NCI-H748 (cell line): ENCODE results near the gene DOCK1.
A peak's percentile ranks its signal among the peaks of the same experiment; 100 is the strongest.

Experiments used
- DNase-seq: peaks from one replicate; lab custom pipeline; 2025; ENCODE audit not compliant: unreplicated experiment; lab: John Stamatoyannopoulos, UW

The DOCK1 gene

DNA sequence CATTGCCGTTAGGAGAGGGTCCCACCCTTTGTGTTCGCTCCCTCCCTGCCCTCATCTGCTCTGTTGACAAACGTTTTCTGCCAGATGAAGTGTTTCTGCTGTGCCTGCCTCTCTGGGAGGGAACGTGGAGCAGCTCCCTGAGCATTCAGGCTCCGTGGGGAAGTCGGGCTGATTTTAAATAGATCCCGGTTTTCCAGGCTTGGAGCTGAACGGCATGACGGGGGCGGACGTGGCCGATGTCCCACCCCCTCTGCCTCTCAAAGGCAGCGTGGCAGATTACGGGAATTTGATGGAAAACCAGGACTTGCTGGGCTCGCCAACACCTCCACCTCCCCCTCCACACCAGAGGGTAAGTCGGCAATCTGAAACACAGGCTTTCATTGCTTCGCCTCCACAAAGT lies 542.0 kb downstream of the DOCK1 start:
- DNase-seq = no peak

DNA sequence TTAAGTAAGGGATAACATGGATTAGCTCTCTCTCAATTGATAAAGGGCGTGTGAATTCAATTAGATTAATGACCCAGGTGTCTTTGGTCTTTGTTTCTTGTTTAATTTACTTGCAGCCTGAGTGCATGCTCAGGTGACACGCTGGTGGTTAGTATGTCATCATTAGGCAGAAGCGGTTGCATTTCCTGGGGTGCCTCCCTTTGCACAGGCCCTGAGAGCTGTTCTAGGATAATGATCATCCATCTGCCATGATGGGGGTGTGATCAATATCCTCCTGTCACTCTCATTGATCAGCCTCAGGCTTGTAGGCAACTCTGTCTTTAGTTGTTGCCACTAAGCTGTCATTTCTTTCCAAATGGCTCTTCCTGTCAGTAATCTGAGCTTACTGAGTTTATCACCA lies 544.3 kb downstream of the DOCK1 start:
- DNase-seq = peak; percentile 73

DNA sequence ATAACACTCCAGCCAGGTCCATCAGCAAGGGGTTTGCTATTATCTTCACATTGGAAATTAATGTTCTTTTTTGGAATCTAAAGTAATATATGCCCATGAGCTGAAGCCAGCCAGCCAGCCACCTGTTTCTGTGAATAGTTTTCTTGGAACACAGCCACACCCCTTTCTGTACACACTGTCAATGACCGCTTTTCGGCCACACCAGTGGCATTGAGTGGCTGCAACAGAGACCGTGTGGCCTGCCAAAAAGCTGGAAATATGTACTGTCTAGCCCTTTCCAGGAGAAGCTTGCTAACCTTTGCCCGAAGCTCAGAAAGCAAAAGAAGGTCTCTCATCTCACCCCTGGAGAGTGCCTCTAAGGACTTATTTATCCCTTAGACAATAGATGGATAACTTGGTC lies 545.4 kb downstream of the DOCK1 start:
- peak; percentile 55 for DNase-seq

DNA sequence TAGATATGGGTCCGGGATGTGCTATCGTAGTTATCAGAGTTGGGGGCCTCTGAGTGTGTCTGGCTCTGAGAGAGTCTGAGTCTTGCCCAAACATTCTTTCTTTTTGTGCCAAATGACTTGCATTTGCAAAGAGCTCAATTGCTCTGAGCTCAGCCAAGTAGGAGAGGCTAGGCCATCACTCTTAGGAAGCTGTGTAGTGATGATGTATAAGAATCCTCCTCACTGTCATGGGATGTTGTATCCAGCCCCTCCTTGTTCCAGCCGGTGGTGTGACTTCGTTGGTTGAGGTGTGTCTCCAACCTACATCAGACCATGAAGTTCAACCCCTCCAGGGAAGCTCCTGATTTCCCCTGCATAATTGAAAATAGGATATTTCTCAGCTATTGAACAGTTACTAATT lies 546.4 kb downstream of the DOCK1 start:
- DNase-seq = no peak

DNA sequence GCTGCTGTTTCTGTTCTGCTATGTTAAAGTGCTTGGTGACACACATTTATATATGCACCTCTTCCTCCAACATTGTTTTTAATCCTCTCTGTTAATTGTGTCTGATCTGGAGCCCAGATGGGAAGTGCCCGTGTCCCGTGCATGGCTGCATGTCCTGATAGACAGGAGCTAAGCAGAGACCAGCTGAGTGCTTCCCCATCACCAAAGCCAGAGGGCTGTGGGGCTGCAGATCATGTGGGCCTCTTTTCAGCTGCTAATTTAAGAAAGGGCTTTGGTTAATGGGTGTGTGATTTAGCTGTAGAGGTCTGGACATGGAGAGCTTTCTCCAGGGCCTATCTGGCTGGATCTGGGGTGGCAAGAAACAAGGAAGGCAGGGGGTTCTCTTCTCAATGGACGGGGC lies 547.3 kb downstream of the DOCK1 start:
- no peak for DNase-seq

DNA sequence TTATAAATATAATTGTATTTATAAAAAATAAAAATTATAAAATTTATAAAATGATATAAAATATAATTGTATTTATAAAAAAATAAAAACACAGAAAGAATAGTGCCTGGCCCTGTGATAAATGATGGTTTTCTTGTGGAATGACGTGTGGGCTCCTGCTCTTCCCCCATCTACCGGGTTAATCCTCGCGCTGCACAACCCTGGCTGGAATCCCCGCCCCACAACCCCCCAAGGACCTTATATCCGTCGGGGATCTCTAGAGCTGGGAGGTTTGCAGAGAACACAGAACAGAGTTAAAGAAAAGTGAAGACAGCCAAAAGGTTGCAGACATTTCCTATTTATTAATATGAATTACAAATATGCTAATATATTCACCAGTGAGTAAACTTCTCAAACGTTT lies 548.5 kb downstream of the DOCK1 start:
- DNase-seq = no peak

DNA sequence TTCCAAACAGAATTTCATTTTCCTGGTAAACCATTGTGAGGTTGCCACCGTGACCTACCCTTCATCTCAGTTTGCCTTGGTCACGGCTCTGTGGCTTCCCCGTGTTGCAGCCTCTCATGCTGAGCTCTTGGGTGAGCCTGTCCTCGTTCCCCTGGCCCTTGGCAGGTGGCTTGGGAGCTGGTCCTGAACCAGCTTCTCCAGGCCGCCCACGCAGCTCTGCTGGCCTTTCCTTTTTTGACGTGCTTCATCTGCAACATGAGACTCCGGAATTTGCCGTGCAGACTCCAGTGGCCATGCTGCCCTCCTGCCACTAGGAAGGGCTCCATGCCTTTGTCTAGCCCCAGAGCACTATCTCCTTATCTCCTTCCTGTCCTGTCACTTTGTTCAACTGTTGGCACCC lies 550.9 kb downstream of the DOCK1 start:
- no peak for DNase-seq

DNA sequence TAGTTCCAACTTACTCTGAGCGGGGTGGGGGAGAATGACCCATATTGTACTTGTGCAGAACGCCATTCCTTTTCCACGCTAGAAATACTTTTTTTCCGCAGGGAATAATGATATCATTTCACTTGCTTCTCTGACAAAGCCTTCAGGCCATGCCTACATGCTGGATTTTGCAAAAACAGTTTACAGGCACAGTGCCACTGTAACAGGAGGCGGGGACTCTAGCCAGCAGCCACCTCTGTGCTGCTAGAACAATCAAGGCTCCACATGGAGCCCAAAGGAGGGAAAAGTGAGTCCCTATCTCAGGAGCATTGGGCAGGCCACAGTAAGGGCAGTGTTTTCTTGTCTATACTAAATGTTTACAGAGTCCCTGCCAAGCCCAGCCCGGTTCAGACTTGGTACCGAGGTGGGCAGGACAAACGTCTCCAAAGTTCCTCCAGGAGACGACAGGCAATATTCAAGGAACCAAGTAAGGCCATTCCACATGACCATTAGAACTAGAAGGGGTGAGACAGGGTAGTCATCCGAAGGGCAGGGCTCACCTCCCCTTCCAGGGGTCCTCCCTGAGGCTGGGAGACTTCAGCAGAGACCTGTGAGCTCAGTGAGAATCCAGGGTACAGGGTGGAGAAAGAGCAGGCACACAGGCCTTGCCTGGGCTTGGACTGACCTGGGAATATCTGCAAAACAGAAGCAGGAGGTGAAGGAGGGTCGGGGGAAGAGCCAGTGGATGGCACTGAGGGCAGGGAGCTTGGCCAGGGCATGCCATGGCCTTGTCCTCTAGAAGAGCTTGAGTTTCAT lies 553.0 kb downstream of the DOCK1 start:
- no peak for DNase-seq

DNA sequence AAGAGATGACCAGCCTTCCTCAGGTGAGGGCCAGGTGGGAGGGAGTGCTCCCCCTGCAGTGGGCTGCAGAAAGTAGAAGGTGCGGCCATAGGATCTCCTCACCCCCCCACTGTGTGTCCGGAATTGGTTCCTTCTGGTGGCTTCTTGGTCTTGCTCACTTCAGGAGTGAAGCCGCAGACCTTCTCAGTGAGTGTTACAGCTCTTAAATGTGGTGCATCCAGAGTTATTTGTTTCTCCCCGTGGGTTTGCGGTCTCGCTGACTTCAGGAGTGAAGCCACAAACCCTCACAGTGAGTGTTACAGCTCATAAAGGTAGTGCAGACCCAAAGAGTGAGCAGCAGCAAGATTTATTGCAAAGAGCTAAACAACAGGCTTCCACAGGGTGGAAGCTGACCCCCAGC lies 553.6 kb downstream of the DOCK1 start:
- no peak for DNase-seq

DNA sequence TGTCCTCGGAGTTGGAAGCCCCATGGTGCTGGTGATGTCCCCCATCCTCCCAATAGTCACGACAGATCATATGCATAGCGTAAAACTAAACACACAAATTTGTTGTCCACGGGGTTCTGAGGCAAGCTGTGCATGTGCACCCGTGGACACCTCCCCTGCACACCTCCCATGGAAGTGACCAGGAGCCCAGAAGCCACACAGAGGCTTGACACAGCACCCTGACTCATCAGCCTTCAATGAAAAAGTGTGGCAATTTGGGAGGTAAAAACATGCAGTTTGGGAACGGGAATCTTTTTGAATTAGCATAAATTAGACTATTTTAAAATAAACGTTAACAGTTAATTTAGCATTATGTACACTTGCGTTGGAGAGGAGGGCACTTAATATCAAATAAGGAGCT lies 554.7 kb downstream of the DOCK1 start:
- DNase-seq = no peak

DNA sequence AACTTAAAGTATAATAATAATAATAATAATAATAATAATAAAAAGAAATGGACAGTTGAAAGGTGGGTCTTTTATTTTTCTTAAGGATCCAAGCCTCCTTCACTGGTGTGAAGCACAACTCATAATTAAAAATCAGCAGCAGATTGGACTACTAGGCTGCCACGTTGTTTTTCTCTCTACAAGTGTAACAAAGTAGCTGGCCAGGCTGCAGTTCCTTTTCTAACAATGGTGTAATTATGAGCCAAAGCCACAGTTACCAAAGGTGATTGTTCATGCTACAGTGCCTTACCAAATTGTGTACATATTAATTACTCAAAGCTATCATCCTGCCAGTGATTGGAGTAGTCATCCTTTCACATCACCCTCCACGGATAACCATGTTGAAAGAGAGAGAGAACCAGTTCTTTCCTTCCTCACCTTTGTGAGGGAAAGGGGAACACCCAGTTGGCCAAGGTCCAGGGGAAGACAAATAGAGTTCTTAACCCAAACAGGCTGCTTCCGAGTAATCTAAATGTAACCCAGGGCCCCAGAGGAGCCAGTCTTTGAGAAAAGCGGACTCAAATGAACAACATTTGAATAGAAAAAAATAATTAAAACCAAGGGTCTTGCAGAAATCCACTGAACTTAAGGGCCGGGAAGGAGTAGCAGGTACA lies 557.5 kb downstream of the DOCK1 start:
- peak; percentile 97 for DNase-seq

DNA sequence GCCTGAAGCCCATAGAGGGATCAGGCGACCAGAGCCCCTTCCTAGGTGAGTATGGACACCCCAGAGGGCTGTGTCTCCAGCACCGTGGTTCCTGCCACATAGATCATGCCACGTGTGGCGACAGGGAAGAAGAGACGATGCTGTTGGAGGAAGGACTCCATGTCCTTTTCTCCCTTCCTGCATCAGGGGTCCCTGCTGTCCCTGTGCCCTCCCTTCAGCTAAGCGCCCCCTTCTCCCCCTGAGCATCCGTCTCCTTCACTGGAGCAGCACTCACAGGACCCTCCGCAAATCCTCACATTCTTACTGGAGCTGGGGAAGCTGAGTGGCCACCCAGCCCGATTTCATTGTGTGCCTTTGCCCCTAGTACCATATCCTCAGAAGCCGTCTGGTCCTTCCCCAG lies 558.3 kb downstream of the DOCK1 start:
- DNase-seq = no peak

DNA sequence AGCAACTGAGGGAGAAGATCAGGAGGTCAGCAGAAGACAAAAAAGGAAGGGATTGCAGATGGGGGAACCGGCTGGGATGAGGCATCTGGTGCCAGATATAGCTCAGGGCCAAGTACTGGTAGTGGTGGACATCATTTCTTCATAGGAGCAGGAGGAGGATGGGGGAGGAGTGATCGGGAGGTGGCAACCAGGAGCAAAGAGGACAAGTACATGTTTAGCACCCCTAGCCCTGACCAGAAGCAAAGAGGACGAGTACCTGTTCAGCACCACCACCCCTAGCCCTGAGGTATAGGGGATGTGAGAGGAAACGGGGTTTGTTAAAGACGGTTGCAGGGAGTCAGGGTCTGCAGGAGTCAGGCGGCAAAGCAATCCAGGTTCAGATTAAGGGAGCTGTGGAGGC lies 559.3 kb downstream of the DOCK1 start:
- DNase-seq = no peak

DNA sequence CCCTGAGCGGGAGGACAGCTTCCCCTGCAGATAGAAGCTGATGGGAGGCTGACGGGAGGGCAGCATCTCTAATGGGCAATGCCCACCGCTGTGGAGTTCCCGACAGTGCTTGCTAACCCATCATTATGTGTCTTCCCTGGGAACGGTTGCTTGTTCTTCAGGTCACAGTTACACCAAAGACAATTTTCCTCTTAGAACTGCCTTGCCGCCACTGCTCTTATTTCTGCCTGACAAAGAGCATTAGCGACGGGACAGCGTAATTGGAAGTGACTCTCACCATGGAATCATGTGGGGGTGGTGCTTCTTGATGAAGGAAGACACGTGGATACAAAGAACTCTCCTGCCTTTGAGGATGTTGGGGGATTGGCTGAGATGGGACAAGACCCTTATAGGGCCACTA lies 562.6 kb downstream of the DOCK1 start:
- no peak for DNase-seq

DNA sequence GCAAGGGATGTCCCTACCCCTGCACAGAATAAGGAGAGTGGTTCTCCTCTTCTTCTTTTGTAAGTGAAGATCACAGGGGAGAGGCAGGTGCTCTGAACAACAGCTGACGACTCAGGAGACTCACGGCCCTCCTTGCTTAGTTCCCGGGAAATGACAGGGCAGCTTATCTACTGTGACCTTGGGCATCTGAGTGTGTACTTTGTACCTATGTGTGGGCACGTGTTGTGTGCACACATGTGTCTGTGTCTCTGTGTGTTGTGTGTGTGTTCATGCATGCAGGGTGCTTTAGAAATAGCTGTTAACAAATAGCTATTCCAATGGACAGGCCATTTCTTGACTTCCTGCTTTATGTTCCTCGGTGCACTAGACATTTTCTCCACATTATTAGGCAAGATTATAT lies 563.4 kb downstream of the DOCK1 start:
- DNase-seq = no peak

DNA sequence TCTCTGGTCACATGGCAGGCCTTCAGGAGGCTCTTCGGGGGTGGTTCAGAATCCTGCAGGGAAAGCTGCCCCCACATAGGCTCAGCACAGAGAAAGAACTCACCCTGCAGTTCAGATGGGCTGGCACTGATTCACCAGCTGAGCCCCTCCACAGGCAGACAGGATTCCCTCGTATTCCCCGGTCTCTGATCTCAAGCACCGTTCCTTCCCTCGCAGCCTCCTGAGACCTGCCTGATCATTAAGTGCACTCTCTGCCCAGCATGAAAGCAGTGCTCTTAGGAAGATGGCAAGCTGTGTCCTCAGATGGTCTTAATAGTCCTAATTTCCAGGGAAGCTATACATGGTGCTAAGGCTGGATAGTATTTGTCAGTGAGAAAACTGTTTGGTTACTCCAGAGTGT lies 565.7 kb downstream of the DOCK1 start:
- no peak for DNase-seq

DNA sequence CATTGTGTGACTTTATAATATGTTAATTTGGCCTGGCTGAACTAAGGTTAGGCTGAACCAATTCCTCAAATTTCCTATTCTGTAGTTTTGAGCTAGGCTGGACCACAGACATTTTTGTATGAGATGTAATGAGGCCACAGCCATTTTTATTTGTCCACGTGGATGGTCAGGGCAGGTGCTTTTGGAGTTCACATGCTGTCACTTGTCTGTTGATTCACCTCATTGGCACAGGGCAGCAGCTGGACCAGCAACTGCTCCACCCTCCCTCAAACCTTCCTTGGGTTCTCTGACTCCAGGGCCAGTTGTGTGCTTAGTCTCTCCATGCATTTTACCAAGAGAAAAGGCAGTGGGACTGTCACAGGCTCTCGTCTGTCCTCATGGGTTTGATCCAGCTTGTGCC lies 567.7 kb downstream of the DOCK1 start:
- DNase-seq = no peak

DNA sequence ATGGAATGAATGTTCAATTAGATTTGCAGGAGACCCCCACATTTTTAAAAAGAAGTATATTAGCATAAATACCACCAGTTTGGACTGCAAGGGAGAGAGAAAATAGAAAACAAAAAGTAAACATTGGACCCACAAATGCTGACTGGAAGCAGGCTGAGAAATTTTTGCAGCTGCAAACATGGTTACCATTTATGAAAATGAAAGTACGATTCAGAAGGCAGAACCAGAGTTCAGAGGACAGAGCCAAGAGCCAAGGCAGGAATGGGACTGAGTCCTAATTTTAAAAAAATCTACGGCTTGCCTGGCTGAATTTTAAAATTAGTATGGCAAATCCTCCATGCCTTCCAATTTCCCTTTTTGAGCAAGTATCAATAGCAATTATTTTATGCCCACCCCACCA lies 569.3 kb downstream of the DOCK1 start:
- no peak for DNase-seq

DNA sequence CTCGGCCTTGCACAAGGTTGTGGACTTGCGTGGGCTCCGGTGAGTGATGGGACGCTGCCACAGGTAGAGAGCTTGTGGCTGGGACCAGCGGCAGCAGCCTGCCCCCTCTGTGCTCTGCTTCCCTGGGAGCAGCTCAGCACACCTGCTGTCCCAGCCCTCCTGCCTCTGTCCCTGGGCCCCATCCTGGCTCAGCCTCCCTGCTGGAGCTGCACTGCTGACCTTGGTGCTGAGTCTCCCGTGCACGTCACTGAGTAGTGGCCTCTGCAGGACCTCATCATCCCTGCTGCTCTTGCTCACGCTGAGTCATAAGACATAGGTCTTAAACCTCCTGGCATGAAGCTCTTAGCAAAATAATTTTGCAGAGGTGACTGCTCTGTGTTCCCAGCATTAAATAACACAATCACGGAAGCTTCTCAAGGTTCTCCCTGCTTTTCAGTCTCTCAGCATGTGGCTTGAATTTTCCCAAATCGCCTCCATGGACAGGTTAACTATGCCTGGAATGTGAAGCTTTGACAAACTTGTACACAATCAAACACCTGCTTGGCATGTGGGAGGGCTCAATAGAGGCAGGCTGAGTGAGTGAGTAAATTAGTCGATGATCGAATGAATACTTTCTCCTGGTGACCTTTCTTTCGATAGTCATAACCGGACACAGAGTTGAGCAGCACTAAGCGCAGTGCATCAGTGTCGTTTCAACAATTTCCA lies 580.1 kb downstream of the DOCK1 start:
- no peak for DNase-seq

DNA sequence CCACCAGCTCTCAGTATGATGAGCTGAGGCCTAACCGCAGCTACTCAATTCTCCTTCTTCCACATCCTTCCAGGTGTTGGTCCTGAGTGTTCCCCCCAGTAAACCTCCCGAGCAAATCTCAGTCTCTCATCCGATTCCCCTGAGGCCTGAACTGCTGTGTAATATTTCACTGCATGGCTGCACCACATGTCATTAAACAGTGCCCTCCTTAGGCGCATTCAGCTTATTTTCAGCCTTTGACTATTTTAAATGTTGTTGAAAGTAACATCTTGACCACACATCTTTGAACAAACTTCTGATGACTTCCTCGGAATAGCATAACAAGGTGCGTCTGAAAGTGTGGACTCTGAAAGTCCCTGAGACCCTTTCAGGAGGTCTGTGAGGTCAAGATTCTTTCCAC lies 581.1 kb downstream of the DOCK1 start:
- no peak for DNase-seq

DNA sequence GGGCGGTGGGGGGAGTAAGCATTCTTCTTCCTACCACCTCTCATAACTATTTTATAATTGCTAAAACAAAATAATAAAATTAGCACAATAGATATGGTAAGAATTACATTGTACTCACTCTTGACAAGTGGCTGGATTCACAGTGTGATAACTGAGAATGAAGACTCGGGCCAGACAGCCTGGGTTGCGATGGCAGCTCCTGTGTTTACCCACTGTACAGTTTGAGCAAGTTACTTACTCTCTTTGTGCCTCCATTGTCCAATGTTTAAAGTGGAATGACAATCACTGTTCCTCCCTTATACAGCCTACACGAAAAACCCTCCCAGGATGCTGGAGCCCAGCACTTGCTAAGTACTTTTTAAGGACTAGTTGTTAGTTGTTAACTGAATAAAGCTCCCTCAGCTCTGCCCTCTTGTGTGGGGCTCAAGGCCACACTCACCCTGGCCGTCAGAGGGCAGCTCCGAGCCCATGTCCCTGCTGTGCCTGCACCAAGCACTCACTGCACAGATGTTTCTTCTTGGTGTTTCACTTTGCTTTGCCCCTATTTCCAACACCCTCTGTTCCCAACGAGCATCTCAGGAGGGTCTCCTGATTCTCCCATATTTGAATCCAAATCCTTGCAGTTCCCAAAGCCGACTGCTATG lies 587.5 kb downstream of the DOCK1 start:
- DNase-seq = no peak

DNA sequence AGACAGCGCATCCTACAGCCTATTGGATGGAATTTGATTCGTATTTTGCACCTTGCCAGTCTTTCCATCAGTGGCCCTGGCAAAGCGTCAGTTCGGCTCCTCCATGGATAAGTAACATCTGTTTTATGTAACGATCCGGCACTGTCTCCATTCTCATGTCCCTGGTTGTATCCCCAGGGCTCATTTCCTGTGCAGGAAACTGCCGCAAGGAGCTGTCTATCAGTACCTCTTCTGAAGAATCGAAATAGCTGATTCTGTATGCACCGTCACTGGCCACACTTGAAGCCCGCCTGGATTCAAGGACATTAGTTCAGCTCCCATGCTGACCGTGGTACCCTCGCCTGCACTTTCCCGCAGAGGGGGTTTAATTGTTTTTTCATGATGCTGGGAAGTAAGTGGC lies 590.8 kb downstream of the DOCK1 start:
- DNase-seq = no peak
